ENCODE results near the gene CD44. TPM values are rescaled to one million over a fixed set of nuclear protein-coding genes. Genes with fewer than 3 reads are reported as not detected.

Gene CD44
- total RNA-seq, 4 donors from 2014 or later, result 212 to 292 (median 275) TPM

- intact Hi-C loops (cut with DNase I), result no loop called here
- no peak overlapping the region for H3K27ac ChIP-seq (replicated peaks in 1 of 4)
- DNase-seq (ENCODE audit: extremely low spot score), result no peak
- no peaks in the 10 kb centered on the region for H3K9me3 ChIP-seq
- TF ChIP-seq POLR2AphosphoS5 (IDR thresholded peaks at IDR 0.05), result no peak
- TF ChIP-seq CTCF (IDR thresholded peaks at IDR 0.05), result no peak
- no peak for TF ChIP-seq EP300 (IDR thresholded peaks at IDR 0.05)
- TF ChIP-seq POLR2A (IDR thresholded peaks at IDR 0.05; ENCODE audit: low read depth), result no peak
- H3K4me3 ChIP-seq, result no peak overlapping the region
- no peaks in the 10 kb centered on the region for H3K27me3 ChIP-seq
- H3K36me3 ChIP-seq, result no peaks in the 10 kb centered on the region
- peaks cover 12 to 23% (median 22%) of the 10 kb centered on the region in 4 donors for H3K4me1 ChIP-seq
Observed at GRCh38 chr11:35109827-35110226, 29.1 kb upstream of the CD44 start.

GRCh38 chr11:35111161-35112055 lies 27.6 kb upstream of the CD44 start:
- H3K36me3 ChIP-seq, result no peaks in the 10 kb centered on the region
- H3K4me3 ChIP-seq, result no peak overlapping the region
- no peak for DNase-seq (ENCODE audit: extremely low spot score)
- H3K4me1 ChIP-seq, result peaks cover 9 to 25% (median 24%) of the 10 kb centered on the region in 4 donors
- intact Hi-C loops (cut with DNase I), result no loop called here
- WGBS, result 67% methylated on average over 3 of the region's 4 CpGs
- TF ChIP-seq POLR2A (IDR thresholded peaks at IDR 0.05; ENCODE audit: low read depth), result no peak
- no peak for TF ChIP-seq POLR2AphosphoS5 (IDR thresholded peaks at IDR 0.05)
- TF ChIP-seq EP300 (IDR thresholded peaks at IDR 0.05), result no peak
- TF ChIP-seq CTCF (IDR thresholded peaks at IDR 0.05), result no peak
- H3K27me3 ChIP-seq, result no peaks in the 10 kb centered on the region
- no peaks in the 10 kb centered on the region for H3K9me3 ChIP-seq
- H3K27ac ChIP-seq (replicated peaks in 1 of 4), result no peak overlapping the region

GRCh38 chr11:35112056-35112845 lies 26.7 kb upstream of the CD44 start:
- no peak for DNase-seq (ENCODE audit: extremely low spot score)
- Histone ChIP-seq H3K27me3 (no peaks in the 10 kb centered on the region), H3K4me3 (no peak overlapping the region), H3K36me3 (no peaks in the 10 kb centered on the region), H3K27ac (replicated peaks in 1 of 4) (no peak overlapping the region), H3K4me1 (peaks cover 17 to 34% (median 33%) of the 10 kb centered on the region in 4 donors), H3K9me3 (no peaks in the 10 kb centered on the region)
- TF ChIP-seq POLR2AphosphoS5 (IDR thresholded peaks at IDR 0.05), result no peak
- TF ChIP-seq EP300 (IDR thresholded peaks at IDR 0.05), result no peak
- TF ChIP-seq POLR2A (IDR thresholded peaks at IDR 0.05; ENCODE audit: low read depth), result no peak
- no peak for TF ChIP-seq CTCF (IDR thresholded peaks at IDR 0.05)
- intact Hi-C loops (cut with DNase I), result no loop called here
- WGBS, result 92% methylated on average over 13 of the region's 13 CpGs

GRCh38 chr11:35112846-35113105 lies 26.2 kb upstream of the CD44 start:
- Histone ChIP-seq H3K27ac (replicated peaks in 1 of 4) (no peak overlapping the region), H3K36me3 (no peaks in the 10 kb centered on the region), H3K4me3 (no peak overlapping the region), H3K4me1 (peaks cover 17 to 39% (median 38%) of the 10 kb centered on the region in 4 donors), H3K9me3 (no peaks in the 10 kb centered on the region), H3K27me3 (no peaks in the 10 kb centered on the region)
- WGBS, result 96% methylated on average over 1 of the region's 1 CpG
- intact Hi-C loops (cut with DNase I), result no loop called here
- no peak for DNase-seq (ENCODE audit: extremely low spot score)
- no peak for TF ChIP-seq EP300 (IDR thresholded peaks at IDR 0.05)
- no peak for TF ChIP-seq CTCF (IDR thresholded peaks at IDR 0.05)
- no peak for TF ChIP-seq POLR2A (IDR thresholded peaks at IDR 0.05; ENCODE audit: low read depth)
- no peak for TF ChIP-seq POLR2AphosphoS5 (IDR thresholded peaks at IDR 0.05)
